ENCODE measurements around the gene SNRK. TPM values are rescaled to one million over a fixed set of nuclear protein-coding genes. Genes with fewer than 3 reads are reported as not detected.

SNRK gene
- polyA plus RNA-seq, 3 donors: 12.8 to 19.7 (median 16.1) TPM

DNA sequence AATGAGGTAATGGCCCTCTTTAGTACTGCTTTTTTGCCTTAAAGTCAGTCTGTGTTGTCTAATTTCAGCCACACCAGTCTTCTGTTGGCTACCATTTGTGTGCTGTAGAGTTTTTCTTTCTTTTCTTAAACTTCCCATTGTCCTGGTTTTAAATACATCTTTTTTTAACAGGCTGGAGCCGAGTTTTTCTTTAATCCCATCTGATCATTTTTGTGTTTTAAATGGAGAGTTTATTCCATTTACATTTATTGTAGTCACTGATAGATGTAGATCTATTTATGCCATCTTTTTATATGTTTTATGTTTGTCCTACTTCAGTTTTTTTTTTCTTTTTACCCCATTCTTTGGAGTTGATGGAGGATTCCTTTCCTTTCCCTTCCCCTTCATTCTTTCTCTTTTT lies 49.5 kb downstream of the SNRK start:
- Mint-ChIP-seq H3K36me3 (peaks cover 69 to 85% of the 10 kb centered on the region in 2 donors), H3K4me3 (no peak overlapping the region), H3K27me3 (ENCODE audit: low read depth in 3 of 3) (no peaks in the 10 kb centered on the region), H3K4me1 (peaks cover 8% of the 10 kb centered on the region), H3K27ac (no peak overlapping the region), H3K9me3 (peaks cover 23 to 48% (median 40%) of the 10 kb centered on the region in 7 donors)
- peaks cover 54% of the 10 kb centered on the region for H4K20me1 ChIP-seq (ENCODE audit: insufficient read depth, low read length)
- no peak overlapping the region for H3K27ac ChIP-seq (ENCODE audit: low read depth in 1 of 2, low read length in 2 of 2)
- H3K4me2 ChIP-seq (replicated peaks; ENCODE audit: extremely low read depth, low read length, poor library complexity, severe bottlenecking): no peak overlapping the region
- intact Hi-C loops (cut with micrococcal nuclease): no loop called here
- peaks cover 0 to 7% of the 10 kb centered on the region in 2 donors for H3K4me1 ChIP-seq (ENCODE audit: control insufficient read depth in 1 of 2, insufficient read depth in 2 of 2, low read length in 2 of 2)
- TF ChIP-seq, protein P1, sequence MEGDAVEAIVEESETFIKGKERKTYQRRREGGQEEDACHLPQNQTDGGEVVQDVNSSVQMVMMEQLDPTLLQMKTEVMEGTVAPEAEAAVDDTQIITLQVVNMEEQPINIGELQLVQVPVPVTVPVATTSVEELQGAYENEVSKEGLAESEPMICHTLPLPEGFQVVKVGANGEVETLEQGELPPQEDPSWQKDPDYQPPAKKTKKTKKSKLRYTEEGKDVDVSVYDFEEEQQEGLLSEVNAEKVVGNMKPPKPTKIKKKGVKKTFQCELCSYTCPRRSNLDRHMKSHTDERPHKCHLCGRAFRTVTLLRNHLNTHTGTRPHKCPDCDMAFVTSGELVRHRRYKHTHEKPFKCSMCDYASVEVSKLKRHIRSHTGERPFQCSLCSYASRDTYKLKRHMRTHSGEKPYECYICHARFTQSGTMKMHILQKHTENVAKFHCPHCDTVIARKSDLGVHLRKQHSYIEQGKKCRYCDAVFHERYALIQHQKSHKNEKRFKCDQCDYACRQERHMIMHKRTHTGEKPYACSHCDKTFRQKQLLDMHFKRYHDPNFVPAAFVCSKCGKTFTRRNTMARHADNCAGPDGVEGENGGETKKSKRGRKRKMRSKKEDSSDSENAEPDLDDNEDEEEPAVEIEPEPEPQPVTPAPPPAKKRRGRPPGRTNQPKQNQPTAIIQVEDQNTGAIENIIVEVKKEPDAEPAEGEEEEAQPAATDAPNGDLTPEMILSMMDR (IDR thresholded peaks at IDR 0.05): no peak
- H3K36me3 ChIP-seq (replicated peaks in 1 of 2; ENCODE audit: control insufficient read depth in 1 of 2, insufficient read depth in 2 of 2, low read length in 2 of 2): peaks cover 67 to 83% of the 10 kb centered on the region in 2 donors
- DNase-seq: no peak
- H3K27me3 ChIP-seq (ENCODE audit: control insufficient read depth in 2 of 2, insufficient read depth in 2 of 2, low read length in 2 of 2): no peaks in the 10 kb centered on the region
- H3K9ac ChIP-seq (ENCODE audit: insufficient read depth, low read length, poor library complexity, severe bottlenecking): no peak overlapping the region
- no peak overlapping the region for H2AFZ ChIP-seq (ENCODE audit: insufficient read depth, low read depth, low read length, poor library complexity, severe bottlenecking)
- no CpG with 5 or more reads among the region's 1 CpG for WGBS (ENCODE audit: insufficient coverage)
- H3K9me3 ChIP-seq (replicated peaks in 1 of 2; ENCODE audit: control insufficient read depth in 1 of 2, insufficient read depth in 1 of 2, low read length in 2 of 2): peaks cover 30 to 41% of the 10 kb centered on the region in 2 donors
- H3K79me2 ChIP-seq (ENCODE audit: insufficient read depth, low read length): peaks cover 97% of the 10 kb centered on the region
- peak overlapping the region in 1 of 3 experiments; percentile 10 for H3K4me3 ChIP-seq (replicated peaks in 1 of 3; ENCODE audit: low read depth in 2 of 3, low read length in 3 of 3)

DNA sequence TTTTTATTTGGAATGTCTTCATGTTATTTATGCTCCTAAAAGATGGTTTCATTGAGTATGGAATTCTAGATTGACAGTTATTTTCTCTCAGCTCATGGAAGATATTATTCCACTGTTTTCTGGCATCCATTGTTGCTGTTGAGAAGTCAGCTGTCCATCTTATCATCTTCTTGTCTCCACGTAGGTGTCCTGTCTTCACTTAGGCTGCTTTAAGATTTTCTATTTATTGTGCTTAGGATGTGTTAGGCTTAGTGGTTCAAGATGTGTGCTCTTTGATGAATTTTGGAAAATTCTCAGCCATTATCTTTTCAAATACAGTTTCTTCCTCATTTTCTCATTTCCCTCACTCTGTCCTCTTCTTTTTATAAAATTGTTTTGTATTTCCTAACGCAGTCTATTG lies 52.0 kb downstream of the SNRK start:
- H3K9ac ChIP-seq (ENCODE audit: insufficient read depth, low read length, poor library complexity, severe bottlenecking): no peak overlapping the region
- no peak overlapping the region for H3K27ac ChIP-seq (ENCODE audit: low read depth in 1 of 2, low read length in 2 of 2)
- H3K36me3 Mint-ChIP-seq: peaks cover 79 to 94% of the 10 kb centered on the region in 2 donors
- H3K79me2 ChIP-seq (ENCODE audit: insufficient read depth, low read length): peaks cover 84% of the 10 kb centered on the region
- H4K20me1 ChIP-seq (ENCODE audit: insufficient read depth, low read length): peaks cover 51% of the 10 kb centered on the region
- H3K4me2 ChIP-seq (replicated peaks; ENCODE audit: extremely low read depth, low read length, poor library complexity, severe bottlenecking): no peak overlapping the region
- H3K4me3 ChIP-seq (replicated peaks in 1 of 3; ENCODE audit: low read depth in 2 of 3, low read length in 3 of 3): peak overlapping the region in 1 of 3 experiments; percentile 17
- TF ChIP-seq, protein P1 (IDR thresholded peaks at IDR 0.05): no peak
- no peak overlapping the region for H3K27ac Mint-ChIP-seq
- intact Hi-C loops (cut with micrococcal nuclease): no loop called here
- H3K4me1 Mint-ChIP-seq: peaks cover 4% of the 10 kb centered on the region
- no peak overlapping the region for H2AFZ ChIP-seq (ENCODE audit: insufficient read depth, low read depth, low read length, poor library complexity, severe bottlenecking)
- no peaks in the 10 kb centered on the region for H3K4me1 ChIP-seq (ENCODE audit: control insufficient read depth in 1 of 2, insufficient read depth in 2 of 2, low read length in 2 of 2)
- no peaks in the 10 kb centered on the region for H3K27me3 ChIP-seq (ENCODE audit: control insufficient read depth in 2 of 2, insufficient read depth in 2 of 2, low read length in 2 of 2)
- no peaks in the 10 kb centered on the region for H3K27me3 Mint-ChIP-seq (ENCODE audit: low read depth in 3 of 3)
- DNase-seq: no peak
- no CpG with 5 or more reads among the region's 2 CpGs for WGBS (ENCODE audit: insufficient coverage)
- H3K36me3 ChIP-seq (replicated peaks in 1 of 2; ENCODE audit: control insufficient read depth in 1 of 2, insufficient read depth in 2 of 2, low read length in 2 of 2): peaks cover 84 to 93% of the 10 kb centered on the region in 2 donors
- no peak overlapping the region for H3K4me3 Mint-ChIP-seq
- H3K9me3 ChIP-seq (replicated peaks in 1 of 2; ENCODE audit: control insufficient read depth in 1 of 2, insufficient read depth in 1 of 2, low read length in 2 of 2): peaks cover 30 to 41% of the 10 kb centered on the region in 2 donors
- H3K9me3 Mint-ChIP-seq: peaks cover 23 to 48% (median 40%) of the 10 kb centered on the region in 7 donors

Measured in CD14-positive monocyte (primary cell).